Vagina (tissue), 2 donors: ENCODE measurements around the gene FITM2. TPM values are rescaled to one million over a fixed set of nuclear protein-coding genes. Genes with fewer than 3 reads are reported as not detected.

ENCODE experiments used
- DNase-seq, 2 donors: peaks; one replicate each; pipeline ENCODE4 v3.0.0-alpha.2; 2017; ENCODE audit errors: extremely low spot score in 2 of 2
- H3K27ac ChIP-seq: fragments of 200-600 bp; sonication (generic); one replicate; pipeline ENCODE4 v1.5.1; 2019
- H3K27me3 ChIP-seq: fragments of 200-600 bp; sonication (generic); one replicate; pipeline ENCODE4 v1.5.1; 2019
- H3K36me3 ChIP-seq, 2 donors: fragments of 200-600 bp; sonication (generic); one replicate each; pipeline ENCODE4 v1.5.1; 2017 to 2019
- H3K4me1 ChIP-seq: fragments of 200-600 bp; sonication (generic); one replicate; pipeline ENCODE4 v1.5.1; 2019
- H3K4me3 ChIP-seq, 2 donors: fragments of 200-600 bp; sonication (generic); 1 replicate in 1 of 2; 2 replicates in 1 of 2; pipeline ENCODE4 v1.5.1; 2016 to 2019
- H3K9me3 ChIP-seq: fragments of 200-600 bp; sonication (generic); one replicate; pipeline ENCODE4 v1.5.1; 2019
- CTCF ChIP-seq, 3 experiments: fragments of 450-650 bp in 2 of 3; fragments of 200-600 bp in 1 of 3; sonication (generic) in 1 of 3; IDR thresholded peaks; one replicate each; pipeline ENCODE4 v1.5.1; 2017 to 2019; ENCODE audit warnings: antibody characterized with exemption in 3 of 3, mild to moderate bottlenecking in 2 of 3, moderate library complexity in 2 of 3
- POLR2A ChIP-seq, 2 donors: fragments of 450-650 bp; IDR thresholded peaks; one replicate each; pipeline ENCODE4 v1.6.1; 2017; ENCODE audit warnings: antibody characterized with exemption in 2 of 2, mild to moderate bottlenecking in 2 of 2, moderate library complexity in 2 of 2
- POLR2AphosphoS5 ChIP-seq, 2 donors: sonication (generic); formaldehyde crosslinking; IDR thresholded peaks; one replicate each; pipeline ENCODE4 v1.9.0; 2017; ENCODE audit warnings: antibody characterized with exemption in 2 of 2, mild to moderate bottlenecking in 2 of 2, low read depth in 1 of 2; ENCODE audit not compliant: insufficient read depth in 1 of 2
- intact Hi-C: fragments of 100-400 bp; cut with DNase I; formaldehyde crosslinking; loops from one replicate; pipeline ENCODE4 v1.15.1; 2023
- total RNA-seq: library from RNA; depleted of rRNA; stranded (reverse); fragments of >200 nt; gene quantifications from one replicate; pipeline ENCODE4 v1.2.3, GENCODE V29; 2016

FITM2 gene
- total RNA-seq, 1 donor from 2014 or later: 7.4 TPM

GRCh38 chr20:44326391-44327159 lies 15.6 kb upstream of the FITM2 start:
- Histone ChIP-seq H3K27ac (no peak overlapping the region), H3K27me3 (no peaks in the 10 kb centered on the region), H3K36me3 (no peaks in the 10 kb centered on the region), H3K9me3 (no peaks in the 10 kb centered on the region), H3K4me3 (peak overlapping the region in 1 of 2 donors; percentile 10), H3K4me1 (peaks cover 7% of the 10 kb centered on the region)
- intact Hi-C loops: no loop called here
- DNase-seq: no peak
- TF ChIP-seq POLR2A (IDR thresholded peaks at IDR 0.05) (no peak), CTCF (IDR thresholded peaks at IDR 0.05) (no peak), POLR2AphosphoS5 (IDR thresholded peaks at IDR 0.05; ENCODE audit: insufficient read depth in 1 of 2, low read depth in 1 of 2) (no peak)

GRCh38 chr20:44324343-44324742 lies 13.3 kb upstream of the FITM2 start:
- no peak for DNase-seq
- no peak for TF ChIP-seq POLR2A (IDR thresholded peaks at IDR 0.05)
- TF ChIP-seq POLR2AphosphoS5 (IDR thresholded peaks at IDR 0.05; ENCODE audit: insufficient read depth in 1 of 2, low read depth in 1 of 2): no peak
- TF ChIP-seq CTCF (IDR thresholded peaks at IDR 0.05): no peak
- H3K9me3 ChIP-seq: no peaks in the 10 kb centered on the region
- H3K36me3 ChIP-seq: no peaks in the 10 kb centered on the region
- peaks cover 7% of the 10 kb centered on the region for H3K4me1 ChIP-seq
- intact Hi-C loops: no loop called here
- no peak overlapping the region for H3K27ac ChIP-seq
- H3K4me3 ChIP-seq: no peak overlapping the region
- H3K27me3 ChIP-seq: no peaks in the 10 kb centered on the region

GRCh38 chr20:44319839-44320422 lies 8.9 kb upstream of the FITM2 start:
- intact Hi-C loops: loop anchor here (5.0 kb wide), 1 partner anchor 103 kb away; no protein-coding TSS in a partner anchor
- no peaks in the 10 kb centered on the region for H3K36me3 ChIP-seq
- no peaks in the 10 kb centered on the region for H3K4me1 ChIP-seq
- H3K27ac ChIP-seq: no peak overlapping the region
- DNase-seq: no peak
- no peaks in the 10 kb centered on the region for H3K9me3 ChIP-seq
- no peaks in the 10 kb centered on the region for H3K27me3 ChIP-seq
- TF ChIP-seq POLR2A (IDR thresholded peaks at IDR 0.05) (no peak), CTCF (IDR thresholded peaks at IDR 0.05) (no peak), POLR2AphosphoS5 (IDR thresholded peaks at IDR 0.05; ENCODE audit: insufficient read depth in 1 of 2, low read depth in 1 of 2) (no peak)
- no peak overlapping the region for H3K4me3 ChIP-seq

GRCh38 chr20:44314870-44315269 lies 3.9 kb upstream of the FITM2 start:
- H3K4me3 ChIP-seq: no peak overlapping the region
- TF ChIP-seq POLR2A (IDR thresholded peaks at IDR 0.05) (no peak), CTCF (IDR thresholded peaks at IDR 0.05) (no peak), POLR2AphosphoS5 (IDR thresholded peaks at IDR 0.05; ENCODE audit: insufficient read depth in 1 of 2, low read depth in 1 of 2) (no peak)
- intact Hi-C loops: loop anchor here (5.0 kb wide), 1 partner anchor 98 kb away; no protein-coding TSS in a partner anchor
- H3K36me3 ChIP-seq: no peaks in the 10 kb centered on the region
- H3K9me3 ChIP-seq: no peaks in the 10 kb centered on the region
- DNase-seq: no peak
- no peaks in the 10 kb centered on the region for H3K27me3 ChIP-seq
- H3K27ac ChIP-seq: no peak overlapping the region
- peaks cover 10% of the 10 kb centered on the region for H3K4me1 ChIP-seq
